ENCODE results near the gene PRLH. TPM values are rescaled to one million over a fixed set of nuclear protein-coding genes. Genes with fewer than 3 reads are reported as not detected.

PRLH gene
- not detected for total RNA-seq

GRCh38 chr2:237566401-237567235 lies at the start of gene PRLH:
Gene PRLH, plus strand, starts transcription at chr2:237566574. Its CDS starts 0 bp downstream, at chr2:237566574.

DNA sequence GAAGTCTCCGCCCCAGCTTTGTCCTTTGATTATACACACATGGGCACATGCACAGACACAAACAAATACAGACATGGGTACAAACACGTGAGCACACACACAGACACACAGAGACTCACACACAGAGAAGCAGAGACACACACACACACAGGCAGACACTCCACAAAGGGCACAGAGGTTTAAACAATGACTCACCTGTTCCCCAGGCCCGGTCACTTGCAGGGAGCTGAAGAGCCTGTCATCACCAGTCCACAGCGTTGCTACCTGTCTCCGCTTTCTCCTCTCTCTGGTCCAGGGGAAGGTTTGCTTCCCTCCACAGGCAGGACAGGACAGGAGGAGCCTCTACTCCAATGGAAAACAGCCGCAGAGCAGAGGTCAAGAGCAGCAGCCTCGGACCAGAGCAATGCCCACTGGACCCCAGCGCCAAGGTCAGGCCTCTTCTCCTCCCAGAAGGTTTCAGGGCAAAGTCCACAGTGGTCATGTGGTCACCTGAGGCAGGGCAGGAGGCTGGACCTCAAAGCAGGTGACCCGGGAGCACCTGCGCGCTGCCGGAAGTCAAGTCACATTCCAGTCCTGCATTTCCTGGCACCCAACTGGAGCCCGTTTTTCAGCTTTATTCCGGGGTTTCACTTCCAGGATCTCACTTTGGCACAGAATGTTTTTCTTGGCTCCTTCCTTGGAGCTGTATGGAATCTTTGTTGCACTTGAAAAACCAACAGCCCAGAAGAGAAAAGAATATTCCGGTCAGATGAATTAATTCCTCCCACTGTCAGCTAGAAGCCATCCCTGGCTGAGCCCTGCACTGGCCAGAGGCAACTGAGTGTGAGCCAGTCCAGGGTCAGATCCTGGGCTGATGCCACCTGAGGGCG lies 24.1 kb downstream of the PRLH start, which contains the start of gene RAB17:
TSS of gene RAB17 (minus strand) at position 463 of the 869 bp plus-strand sequence. CDS start 4,580 bp downstream, outside the sequence.

Small RNA genes within 50 kb of the gene (small RNA-seq; reads per million reads assigned to genes)
- 0.09 reads per million for gene RNU6-1140P (ENCODE audit: low replicate concordance)

Other genes with a start within 250 kb of the PRLH start
- 2.8 TPM for gene COL6A3, start 152.4 kb upstream of the PRLH start, total RNA-seq
- not detected for gene MLPH, start 79.3 kb upstream of the PRLH start, total RNA-seq
- not detected for gene RAB17, start 24.2 kb downstream of the PRLH start, total RNA-seq
- 72.0 TPM for gene LRRFIP1, start 61.0 kb downstream of the PRLH start, total RNA-seq
- gene RBM44, start 232.2 kb downstream of the PRLH start, total RNA-seq: 4.1 TPM

Data from parietal lobe (tissue), 2 donors.